ENCODE data around the gene TEX35. TPM values are rescaled to one million over a fixed set of nuclear protein-coding genes. Genes with fewer than 3 reads are reported as not detected.

TEX35 gene
- total and polyA plus RNA-seq, 4 donors, result not detected

DNA sequence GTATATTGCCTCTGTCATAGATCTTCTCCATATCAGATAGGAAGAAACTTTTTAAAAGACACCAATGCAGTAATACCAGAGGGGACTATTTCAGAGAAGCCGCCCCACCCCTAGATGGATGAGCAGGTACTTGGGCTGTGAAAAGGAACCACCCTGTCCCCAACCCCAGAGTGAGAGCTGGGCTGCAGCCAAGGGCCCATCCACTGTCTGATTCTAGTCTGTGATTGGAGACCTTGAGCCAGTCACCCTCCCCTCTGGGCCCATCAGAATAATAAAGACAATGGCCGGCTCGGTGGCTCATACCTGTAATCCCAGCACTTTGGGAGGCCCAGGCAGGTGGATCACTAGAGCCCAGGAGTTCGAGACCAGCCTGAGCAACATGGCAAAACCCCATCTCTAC lies 21.2 kb upstream of the TEX35 start:
- WGBS, result 92% methylated on average over 4 of the region's 4 CpGs
- Histone ChIP-seq H3K27ac (ENCODE audit: low read depth in 1 of 2, low read length in 2 of 2) (no peak overlapping the region), H3K36me3 (ENCODE audit: control insufficient read depth in 4 of 4, insufficient read depth in 3 of 4, low read depth in 1 of 4, low read length in 3 of 4) (no peaks in the 10 kb centered on the region), H3K27me3 (ENCODE audit: control insufficient read depth in 4 of 4, insufficient read depth in 4 of 4, low read length in 3 of 4) (no peaks in the 10 kb centered on the region), H3K9ac (ENCODE audit: low read depth in 1 of 2, low read length in 2 of 2) (no peak overlapping the region), H3K4me3 (ENCODE audit: low read depth in 1 of 3, low read length in 3 of 3) (no peak overlapping the region), H3K4me1 (ENCODE audit: control insufficient read depth in 4 of 4, insufficient read depth in 4 of 4, low read length in 3 of 4) (peaks cover 0 to 4% (median 0%) of the 10 kb centered on the region in 4 donors), H3K9me3 (ENCODE audit: control insufficient read depth in 4 of 4, low read length in 3 of 4) (no peaks in the 10 kb centered on the region)
- TF ChIP-seq, protein P1, sequence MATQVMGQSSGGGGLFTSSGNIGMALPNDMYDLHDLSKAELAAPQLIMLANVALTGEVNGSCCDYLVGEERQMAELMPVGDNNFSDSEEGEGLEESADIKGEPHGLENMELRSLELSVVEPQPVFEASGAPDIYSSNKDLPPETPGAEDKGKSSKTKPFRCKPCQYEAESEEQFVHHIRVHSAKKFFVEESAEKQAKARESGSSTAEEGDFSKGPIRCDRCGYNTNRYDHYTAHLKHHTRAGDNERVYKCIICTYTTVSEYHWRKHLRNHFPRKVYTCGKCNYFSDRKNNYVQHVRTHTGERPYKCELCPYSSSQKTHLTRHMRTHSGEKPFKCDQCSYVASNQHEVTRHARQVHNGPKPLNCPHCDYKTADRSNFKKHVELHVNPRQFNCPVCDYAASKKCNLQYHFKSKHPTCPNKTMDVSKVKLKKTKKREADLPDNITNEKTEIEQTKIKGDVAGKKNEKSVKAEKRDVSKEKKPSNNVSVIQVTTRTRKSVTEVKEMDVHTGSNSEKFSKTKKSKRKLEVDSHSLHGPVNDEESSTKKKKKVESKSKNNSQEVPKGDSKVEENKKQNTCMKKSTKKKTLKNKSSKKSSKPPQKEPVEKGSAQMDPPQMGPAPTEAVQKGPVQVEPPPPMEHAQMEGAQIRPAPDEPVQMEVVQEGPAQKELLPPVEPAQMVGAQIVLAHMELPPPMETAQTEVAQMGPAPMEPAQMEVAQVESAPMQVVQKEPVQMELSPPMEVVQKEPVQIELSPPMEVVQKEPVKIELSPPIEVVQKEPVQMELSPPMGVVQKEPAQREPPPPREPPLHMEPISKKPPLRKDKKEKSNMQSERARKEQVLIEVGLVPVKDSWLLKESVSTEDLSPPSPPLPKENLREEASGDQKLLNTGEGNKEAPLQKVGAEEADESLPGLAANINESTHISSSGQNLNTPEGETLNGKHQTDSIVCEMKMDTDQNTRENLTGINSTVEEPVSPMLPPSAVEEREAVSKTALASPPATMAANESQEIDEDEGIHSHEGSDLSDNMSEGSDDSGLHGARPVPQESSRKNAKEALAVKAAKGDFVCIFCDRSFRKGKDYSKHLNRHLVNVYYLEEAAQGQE (IDR thresholded peaks at IDR 0.05), result no peak
- TF ChIP-seq RXRA (IDR thresholded peaks at IDR 0.05), result no peak
- TF ChIP-seq, protein P2, sequence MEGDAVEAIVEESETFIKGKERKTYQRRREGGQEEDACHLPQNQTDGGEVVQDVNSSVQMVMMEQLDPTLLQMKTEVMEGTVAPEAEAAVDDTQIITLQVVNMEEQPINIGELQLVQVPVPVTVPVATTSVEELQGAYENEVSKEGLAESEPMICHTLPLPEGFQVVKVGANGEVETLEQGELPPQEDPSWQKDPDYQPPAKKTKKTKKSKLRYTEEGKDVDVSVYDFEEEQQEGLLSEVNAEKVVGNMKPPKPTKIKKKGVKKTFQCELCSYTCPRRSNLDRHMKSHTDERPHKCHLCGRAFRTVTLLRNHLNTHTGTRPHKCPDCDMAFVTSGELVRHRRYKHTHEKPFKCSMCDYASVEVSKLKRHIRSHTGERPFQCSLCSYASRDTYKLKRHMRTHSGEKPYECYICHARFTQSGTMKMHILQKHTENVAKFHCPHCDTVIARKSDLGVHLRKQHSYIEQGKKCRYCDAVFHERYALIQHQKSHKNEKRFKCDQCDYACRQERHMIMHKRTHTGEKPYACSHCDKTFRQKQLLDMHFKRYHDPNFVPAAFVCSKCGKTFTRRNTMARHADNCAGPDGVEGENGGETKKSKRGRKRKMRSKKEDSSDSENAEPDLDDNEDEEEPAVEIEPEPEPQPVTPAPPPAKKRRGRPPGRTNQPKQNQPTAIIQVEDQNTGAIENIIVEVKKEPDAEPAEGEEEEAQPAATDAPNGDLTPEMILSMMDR (IDR thresholded peaks at IDR 0.05; ENCODE audit: low read depth, low read length, missing input control), result no peak
- no peak for DNase-seq (ENCODE audit: low spot score)

DNA sequence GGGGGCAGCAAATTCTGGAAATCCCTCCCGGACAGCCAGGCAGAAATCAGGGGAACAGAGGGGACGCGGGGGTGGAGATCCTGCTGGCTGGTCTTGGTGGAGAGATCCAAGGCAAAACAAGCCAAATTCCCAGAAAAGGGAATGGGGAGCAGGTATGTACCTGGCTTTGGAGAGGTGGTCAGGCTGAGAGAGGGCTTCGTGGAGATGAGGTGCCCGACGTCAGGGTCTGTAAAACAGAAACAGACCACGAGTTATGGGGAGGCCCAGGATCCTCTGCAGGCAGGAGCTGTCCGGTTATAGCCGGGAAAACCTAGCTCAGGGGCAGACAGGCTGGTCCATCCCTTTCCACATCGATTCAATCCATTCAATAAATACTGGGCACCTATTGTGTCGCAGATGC lies 20.6 kb upstream of the TEX35 start:
- WGBS, result 92% methylated on average over 11 of the region's 11 CpGs
- H3K9me3 ChIP-seq (ENCODE audit: control insufficient read depth in 4 of 4, low read length in 3 of 4), result no peaks in the 10 kb centered on the region

More for the DNA sequence above, 20.6 kb upstream of the TEX35 start:
- Histone ChIP-seq H3K4me3 (ENCODE audit: low read depth in 1 of 3, low read length in 3 of 3) (no peak overlapping the region), H3K27me3 (ENCODE audit: control insufficient read depth in 4 of 4, insufficient read depth in 4 of 4, low read length in 3 of 4) (no peaks in the 10 kb centered on the region), H3K27ac (ENCODE audit: low read depth in 1 of 2, low read length in 2 of 2) (no peak overlapping the region), H3K4me1 (ENCODE audit: control insufficient read depth in 4 of 4, insufficient read depth in 4 of 4, low read length in 3 of 4) (no peaks in the 10 kb centered on the region), H3K36me3 (ENCODE audit: control insufficient read depth in 4 of 4, insufficient read depth in 3 of 4, low read depth in 1 of 4, low read length in 3 of 4) (no peaks in the 10 kb centered on the region), H3K9ac (ENCODE audit: low read depth in 1 of 2, low read length in 2 of 2) (no peak overlapping the region)
- TF ChIP-seq, protein P1 (IDR thresholded peaks at IDR 0.05), result no peak
- TF ChIP-seq GABPA (IDR thresholded peaks at IDR 0.05 in 1 of 2, conservative IDR thresholded peaks at IDR 0.05 in 1 of 2) (no peak), RXRA (IDR thresholded peaks at IDR 0.05) (no peak), YY1 (IDR thresholded peaks at IDR 0.05) (no peak), FOXA1 (IDR thresholded peaks at IDR 0.05) (no peak), SP1 (IDR thresholded peaks at IDR 0.05) (no peak), TAF1 (conservative IDR thresholded peaks at IDR 0.05) (no peak), HNF4A (conservative IDR thresholded peaks at IDR 0.05) (no peak), JUND (IDR thresholded peaks at IDR 0.05) (no peak), HNF4G (IDR thresholded peaks at IDR 0.05) (no peak)
- TF ChIP-seq, protein P3, sequence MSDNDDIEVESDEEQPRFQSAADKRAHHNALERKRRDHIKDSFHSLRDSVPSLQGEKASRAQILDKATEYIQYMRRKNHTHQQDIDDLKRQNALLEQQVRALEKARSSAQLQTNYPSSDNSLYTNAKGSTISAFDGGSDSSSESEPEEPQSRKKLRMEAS (IDR thresholded peaks at IDR 0.05), result no peak
- TF ChIP-seq, protein P4, sequence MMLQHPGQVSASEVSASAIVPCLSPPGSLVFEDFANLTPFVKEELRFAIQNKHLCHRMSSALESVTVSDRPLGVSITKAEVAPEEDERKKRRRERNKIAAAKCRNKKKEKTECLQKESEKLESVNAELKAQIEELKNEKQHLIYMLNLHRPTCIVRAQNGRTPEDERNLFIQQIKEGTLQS (IDR thresholded peaks at IDR 0.05), result no peak
- TF ChIP-seq, protein P2 (IDR thresholded peaks at IDR 0.05; ENCODE audit: low read depth, low read length, missing input control), result no peak
- no peak for DNase-seq (ENCODE audit: low spot score)
